RWPE2 (cell line): Measurements from ENCODE around the gene KISS1.

ENCODE experiments used
- ATAC-seq: fragments of 200-7000 bp; cut with Tn5 transposase; 3 replicates; pipeline ENCODE4 v1.9.1; 2021; ENCODE audit warnings: low read depth
- DNase-seq: peaks from one replicate; pipeline ENCODE4 v3.0.0-alpha.2; 2020; ENCODE audit warnings: low spot score
- H3K27ac ChIP-seq: fragments of 450-650 bp; 2 replicates; pipeline ENCODE4 v1.5.1; 2017; ENCODE audit warnings: mild to moderate bottlenecking; ENCODE audit not compliant: poor library complexity, severe bottlenecking
- H3K27me3 ChIP-seq: fragments of 250-450 bp; sonication (Bioruptor Pico); 2 replicates; pipeline ENCODE4 v1.5.1; 2021; ENCODE audit warnings: mild to moderate bottlenecking, moderate library complexity; ENCODE audit not compliant: insufficient read depth, poor library complexity, severe bottlenecking
- H3K36me3 ChIP-seq: fragments of 250-450 bp; sonication (Bioruptor Pico); 2 replicates; pipeline ENCODE4 v1.5.1; 2020; ENCODE audit warnings: low read depth, mild to moderate bottlenecking, moderate library complexity
- H3K4me1 ChIP-seq: fragments of 250-450 bp; sonication (Bioruptor Pico); 2 replicates; pipeline ENCODE4 v1.5.1; 2021; ENCODE audit warnings: mild to moderate bottlenecking, moderate library complexity; ENCODE audit not compliant: insufficient read depth, poor library complexity, severe bottlenecking
- H3K4me3 ChIP-seq: fragments of 250-450 bp; sonication (Bioruptor Pico); 2 replicates; pipeline ENCODE4 v1.5.1; 2021; ENCODE audit warnings: mild to moderate bottlenecking, moderate library complexity; ENCODE audit not compliant: severe bottlenecking
- H3K9me3 ChIP-seq: fragments of 250-450 bp; sonication (Bioruptor Pico); 2 replicates; pipeline ENCODE4 v1.5.1; 2021; ENCODE audit warnings: mild to moderate bottlenecking, moderate library complexity; ENCODE audit not compliant: severe bottlenecking
- CTCF ChIP-seq: fragments of 450-650 bp; IDR thresholded peaks from one replicate; pipeline ENCODE4 v1.5.1; 2017; ENCODE audit warnings: mild to moderate bottlenecking, moderate library complexity; ENCODE audit not compliant: poor library complexity, severe bottlenecking

The KISS1 gene

GRCh38 chr1:204198348-204199340 is 2.4 kb upstream of the KISS1 start:
- peaks cover 13% of the 10 kb centered on the region for H3K4me1 ChIP-seq
- peak; percentile 45 for TF ChIP-seq CTCF
- H3K27ac ChIP-seq, result peak overlapping the region; percentile 29
- no peak overlapping the region for H3K4me3 ChIP-seq
- DNase-seq, result no peak
- H3K36me3 ChIP-seq, result no peaks in the 10 kb centered on the region
- ATAC-seq, result peak; percentile 97
- no peaks in the 10 kb centered on the region for H3K9me3 ChIP-seq
- H3K27me3 ChIP-seq, result no peaks in the 10 kb centered on the region

GRCh38 chr1:204197068-204197467 is 777 bp upstream of the KISS1 start:
- DNase-seq (no peak), ATAC-seq (no peak)
- no peak overlapping the region for H3K27ac ChIP-seq
- TF ChIP-seq CTCF, result no peak
- H3K4me3 ChIP-seq, result no peak overlapping the region
- H3K27me3 ChIP-seq, result no peaks in the 10 kb centered on the region
- H3K9me3 ChIP-seq, result no peaks in the 10 kb centered on the region
- H3K4me1 ChIP-seq, result peaks cover 13% of the 10 kb centered on the region
- H3K36me3 ChIP-seq, result no peaks in the 10 kb centered on the region

- Histone ChIP-seq H3K4me1 (peaks cover 20% of the 10 kb centered on the region), H3K27me3 (no peaks in the 10 kb centered on the region), H3K27ac (no peak overlapping the region), H3K36me3 (no peaks in the 10 kb centered on the region), H3K4me3 (no peak overlapping the region), H3K9me3 (no peaks in the 10 kb centered on the region)
- TF ChIP-seq CTCF, result no peak
- ATAC-seq, result no peak
- DNase-seq, result no peak
Measured at GRCh38 chr1:204194771-204195170, 1.5 kb downstream of the KISS1 start.

- ATAC-seq (no peak), DNase-seq (no peak)
- Histone ChIP-seq H3K36me3 (no peaks in the 10 kb centered on the region), H3K4me1 (peaks cover 18% of the 10 kb centered on the region), H3K9me3 (no peaks in the 10 kb centered on the region), H3K4me3 (no peak overlapping the region), H3K27ac (no peak overlapping the region), H3K27me3 (no peaks in the 10 kb centered on the region)
- no peak for TF ChIP-seq CTCF
Measured at GRCh38 chr1:204194080-204194479, 2.2 kb downstream of the KISS1 start.
